ENCODE measurements around the gene FOLR3.
"Not testable (repeated sequence)": the region's sequence is repeated elsewhere in the genome, so short reads cannot be mapped to it uniquely, and the experiment has no call there.

FOLR3 gene

DNA sequence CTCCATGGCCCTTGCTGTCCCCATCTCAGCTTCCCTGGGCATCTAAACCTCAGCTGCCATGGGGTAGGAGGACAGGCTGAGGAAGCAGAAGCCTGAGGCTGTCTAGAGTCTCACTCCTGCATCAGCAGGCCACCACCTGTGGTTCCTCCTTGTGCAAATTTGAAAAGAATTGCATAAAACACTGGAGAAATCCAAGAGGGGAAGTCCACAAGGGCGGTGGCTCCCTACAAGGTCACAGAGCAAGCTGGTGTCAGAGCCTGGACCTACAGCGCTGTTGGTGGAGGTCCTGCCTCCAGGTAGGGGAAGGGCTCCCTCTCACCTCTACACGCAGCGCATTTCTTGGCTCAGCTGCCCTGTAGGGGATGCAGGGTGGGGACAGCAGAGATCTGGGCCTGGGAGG, at the start of gene FOLR3:
Gene FOLR3, plus strand, starts transcription at position 253 of the 400 bp plus-strand sequence. CDS start 228 bp downstream, outside the sequence.
- not testable (repeated sequence) for H3K9ac ChIP-seq (ENCODE audit: insufficient read length, low read depth); H3K4me1 ChIP-seq (ENCODE audit: insufficient read depth, insufficient read length); H3K36me3 ChIP-seq (ENCODE audit: insufficient read depth, insufficient read length, low read length); DNase-seq (ENCODE audit: low read depth, low spot score); H3K9me3 ChIP-seq (ENCODE audit: insufficient read depth, low read length); H3K27me3 ChIP-seq (ENCODE audit: insufficient read depth, insufficient read length); H3K4me3 ChIP-seq (ENCODE audit: insufficient read length, low read depth)

DNA sequence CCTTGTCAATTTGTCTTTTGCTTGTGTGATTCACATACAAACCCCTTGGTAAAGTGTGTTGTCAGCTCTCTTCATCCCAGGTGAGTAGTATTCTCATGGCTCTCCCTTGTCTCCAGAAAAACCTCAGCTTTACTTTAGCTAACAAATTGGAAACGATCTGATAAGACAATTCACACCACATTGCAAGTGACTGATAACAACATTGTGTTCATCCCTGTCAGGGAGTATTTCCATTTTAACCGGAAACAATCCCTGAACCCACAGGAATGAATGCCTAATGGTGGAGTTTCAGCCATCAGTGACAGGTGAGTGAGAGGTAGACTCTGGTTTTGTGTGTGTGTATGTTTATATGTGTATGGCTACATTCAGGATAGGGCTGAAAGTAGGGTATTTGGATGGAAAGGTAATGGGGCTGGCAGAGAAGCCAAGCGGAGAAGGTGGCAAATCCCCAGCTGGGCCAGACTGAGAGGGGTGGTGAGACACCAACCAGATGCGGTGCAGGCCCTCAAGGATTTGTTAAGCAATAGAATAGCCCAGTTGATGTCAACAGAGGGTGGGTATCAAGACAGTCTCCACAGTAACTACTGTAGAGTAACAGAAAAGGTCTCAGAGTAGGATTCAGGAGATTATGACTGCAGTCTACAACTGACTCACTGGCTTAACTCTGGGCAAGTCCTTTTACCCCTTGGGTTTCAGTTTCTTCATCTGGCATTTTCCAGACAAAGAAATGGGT, 47.3 kb upstream of the FOLR3 start:
- no peak overlapping the region for H3K9ac ChIP-seq (ENCODE audit: insufficient read length, low read depth)
- H3K9me3 ChIP-seq (ENCODE audit: insufficient read depth, low read length), result no peaks in the 10 kb centered on the region
- DNase-seq (ENCODE audit: low read depth, low spot score), result no peak
- H3K27me3 ChIP-seq (ENCODE audit: insufficient read depth, insufficient read length), result no peaks in the 10 kb centered on the region
- TF ChIP-seq YY1 (IDR thresholded peaks at IDR 0.05; ENCODE audit: insufficient read depth, insufficient read length), result no peak
- no peak for TF ChIP-seq SUZ12 (IDR thresholded peaks at IDR 0.05; ENCODE audit: extremely low read depth, insufficient read depth, insufficient read length)
- TF ChIP-seq ZNF274 (IDR thresholded peaks at IDR 0.05; ENCODE audit: low read depth, low read length), result no peak
- peaks cover 3% of the 10 kb centered on the region for H3K4me1 ChIP-seq (ENCODE audit: insufficient read depth, insufficient read length)
- H3K36me3 ChIP-seq (ENCODE audit: insufficient read depth, insufficient read length, low read length), result peaks cover 37% of the 10 kb centered on the region
- H3K4me3 ChIP-seq (ENCODE audit: insufficient read length, low read depth), result no peak overlapping the region

DNA sequence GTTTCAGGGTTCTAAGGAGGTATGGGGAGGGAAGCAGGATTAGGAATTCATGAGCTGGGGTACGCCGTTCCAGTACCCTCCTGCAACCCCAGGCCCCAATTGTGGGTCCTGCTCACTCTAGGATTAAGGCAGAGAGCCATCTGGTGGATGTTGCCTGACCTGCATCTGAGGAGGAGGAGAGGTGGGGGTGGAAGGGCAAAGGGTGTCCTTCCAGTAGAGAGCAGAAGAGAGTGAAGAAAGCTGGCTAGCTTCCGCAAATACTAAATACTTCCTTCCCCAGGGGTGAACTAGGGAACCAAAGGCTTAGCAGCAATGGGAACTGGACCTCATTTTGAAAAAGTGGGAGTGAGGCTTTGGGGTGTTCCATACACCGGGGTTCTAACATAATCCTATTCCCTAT, 44.2 kb upstream of the FOLR3 start:
- Histone ChIP-seq H3K9me3 (ENCODE audit: insufficient read depth, low read length) (no peaks in the 10 kb centered on the region), H3K36me3 (ENCODE audit: insufficient read depth, insufficient read length, low read length) (peaks cover 53% of the 10 kb centered on the region), H3K4me3 (ENCODE audit: insufficient read length, low read depth) (no peak overlapping the region), H3K27me3 (ENCODE audit: insufficient read depth, insufficient read length) (no peaks in the 10 kb centered on the region), H3K9ac (ENCODE audit: insufficient read length, low read depth) (no peak overlapping the region), H3K4me1 (ENCODE audit: insufficient read depth, insufficient read length) (peaks cover 3% of the 10 kb centered on the region)
- DNase-seq (ENCODE audit: low read depth, low spot score), result peak; percentile 63
- no peak for TF ChIP-seq YY1 (IDR thresholded peaks at IDR 0.05; ENCODE audit: insufficient read depth, insufficient read length)
- TF ChIP-seq ZNF274 (IDR thresholded peaks at IDR 0.05; ENCODE audit: low read depth, low read length), result no peak
- no peak for TF ChIP-seq SUZ12 (IDR thresholded peaks at IDR 0.05; ENCODE audit: extremely low read depth, insufficient read depth, insufficient read length)

DNA sequence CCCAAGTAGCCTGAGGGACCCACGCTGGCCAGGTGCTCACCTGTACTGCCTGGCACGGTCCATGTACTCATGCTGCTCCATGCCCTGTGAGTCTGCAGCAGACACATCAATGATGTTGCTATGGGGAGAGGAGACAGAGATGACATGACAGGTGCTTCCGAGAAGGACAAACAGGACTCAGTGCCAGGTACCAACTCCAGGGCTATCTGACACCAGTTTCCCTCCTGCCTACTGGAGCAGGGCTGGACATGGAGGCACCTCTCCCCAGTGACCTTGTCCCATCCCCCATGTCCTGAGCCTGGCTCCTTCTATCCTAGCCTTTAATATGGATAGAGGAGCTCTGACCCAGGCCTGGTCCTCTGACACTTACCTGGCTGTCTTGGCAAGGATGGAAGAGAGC, 36.8 kb upstream of the FOLR3 start:
- no peak for TF ChIP-seq ZNF274 (IDR thresholded peaks at IDR 0.05; ENCODE audit: low read depth, low read length)
- no peak for TF ChIP-seq SUZ12 (IDR thresholded peaks at IDR 0.05; ENCODE audit: extremely low read depth, insufficient read depth, insufficient read length)
- TF ChIP-seq YY1 (IDR thresholded peaks at IDR 0.05; ENCODE audit: insufficient read depth, insufficient read length), result no peak
- H3K36me3 ChIP-seq (ENCODE audit: insufficient read depth, insufficient read length, low read length), result peaks cover 72% of the 10 kb centered on the region

DNA sequence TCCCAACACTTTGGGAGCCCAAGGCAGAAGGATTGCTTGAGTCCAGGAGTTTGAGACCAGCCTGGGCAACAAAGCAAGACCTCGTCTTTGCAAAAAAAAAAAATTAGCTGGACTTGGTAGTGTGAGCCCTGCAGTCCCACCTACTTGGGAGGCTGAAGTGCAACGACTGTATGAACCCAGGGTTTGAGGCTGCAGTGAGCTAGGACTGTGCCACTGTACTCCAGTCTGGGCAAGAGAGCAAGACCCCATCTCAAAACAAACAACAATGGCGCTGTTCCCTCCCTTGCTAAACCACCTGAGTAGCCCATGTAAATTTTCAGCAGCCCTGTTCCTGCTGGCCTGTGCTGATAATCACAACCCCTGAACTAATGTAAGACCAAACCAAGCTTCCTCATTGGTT, 35.5 kb upstream of the FOLR3 start:
- Histone ChIP-seq H3K4me1 (ENCODE audit: insufficient read depth, insufficient read length) (no peaks in the 10 kb centered on the region), H3K36me3 (ENCODE audit: insufficient read depth, insufficient read length, low read length) (peaks cover 64% of the 10 kb centered on the region), H3K9me3 (ENCODE audit: insufficient read depth, low read length) (no peaks in the 10 kb centered on the region), H3K27me3 (ENCODE audit: insufficient read depth, insufficient read length) (no peaks in the 10 kb centered on the region), H3K4me3 (ENCODE audit: insufficient read length, low read depth) (no peak overlapping the region), H3K9ac (ENCODE audit: insufficient read length, low read depth) (no peak overlapping the region)
- TF ChIP-seq ZNF274 (IDR thresholded peaks at IDR 0.05; ENCODE audit: low read depth, low read length) (no peak), SUZ12 (IDR thresholded peaks at IDR 0.05; ENCODE audit: extremely low read depth, insufficient read depth, insufficient read length) (no peak), YY1 (IDR thresholded peaks at IDR 0.05; ENCODE audit: insufficient read depth, insufficient read length) (no peak)
- DNase-seq (ENCODE audit: low read depth, low spot score), result no peak

More for the DNA sequence above, 36.8 kb upstream of the FOLR3 start:
- H3K4me1 ChIP-seq (ENCODE audit: insufficient read depth, insufficient read length), result no peaks in the 10 kb centered on the region
- DNase-seq (ENCODE audit: low read depth, low spot score), result no peak
- H3K27me3 ChIP-seq (ENCODE audit: insufficient read depth, insufficient read length), result no peaks in the 10 kb centered on the region
- H3K9ac ChIP-seq (ENCODE audit: insufficient read length, low read depth), result no peak overlapping the region
- no peak overlapping the region for H3K4me3 ChIP-seq (ENCODE audit: insufficient read length, low read depth)
- H3K9me3 ChIP-seq (ENCODE audit: insufficient read depth, low read length), result no peaks in the 10 kb centered on the region

DNA sequence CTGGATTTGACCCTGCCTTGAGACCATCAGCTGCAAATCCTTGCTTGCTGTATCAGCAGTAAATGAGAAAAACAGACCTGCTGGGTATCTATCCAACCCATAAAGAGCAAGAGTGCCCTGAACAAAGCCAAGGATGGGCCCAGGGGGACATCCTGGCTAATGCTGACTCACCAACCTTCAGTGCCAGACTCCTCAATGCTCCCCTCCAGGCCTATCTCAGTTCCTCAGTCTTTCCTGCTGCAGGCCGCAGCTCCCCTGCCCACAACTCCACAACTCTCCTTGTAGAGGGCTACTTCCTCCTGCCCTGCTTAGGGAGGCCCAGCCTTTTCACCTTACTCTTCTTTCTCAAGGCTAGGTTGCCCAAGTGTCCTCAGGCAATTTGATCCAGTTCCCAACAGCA, 35.1 kb upstream of the FOLR3 start:
- Histone ChIP-seq H3K9ac (ENCODE audit: insufficient read length, low read depth) (no peak overlapping the region), H3K4me1 (ENCODE audit: insufficient read depth, insufficient read length) (no peaks in the 10 kb centered on the region), H3K4me3 (ENCODE audit: insufficient read length, low read depth) (no peak overlapping the region), H3K36me3 (ENCODE audit: insufficient read depth, insufficient read length, low read length) (peaks cover 59% of the 10 kb centered on the region), H3K27me3 (ENCODE audit: insufficient read depth, insufficient read length) (no peaks in the 10 kb centered on the region), H3K9me3 (ENCODE audit: insufficient read depth, low read length) (no peaks in the 10 kb centered on the region)
- no peak for DNase-seq (ENCODE audit: low read depth, low spot score)
- TF ChIP-seq YY1 (IDR thresholded peaks at IDR 0.05; ENCODE audit: insufficient read depth, insufficient read length) (no peak), SUZ12 (IDR thresholded peaks at IDR 0.05; ENCODE audit: extremely low read depth, insufficient read depth, insufficient read length) (no peak), ZNF274 (IDR thresholded peaks at IDR 0.05; ENCODE audit: low read depth, low read length) (no peak)

DNA sequence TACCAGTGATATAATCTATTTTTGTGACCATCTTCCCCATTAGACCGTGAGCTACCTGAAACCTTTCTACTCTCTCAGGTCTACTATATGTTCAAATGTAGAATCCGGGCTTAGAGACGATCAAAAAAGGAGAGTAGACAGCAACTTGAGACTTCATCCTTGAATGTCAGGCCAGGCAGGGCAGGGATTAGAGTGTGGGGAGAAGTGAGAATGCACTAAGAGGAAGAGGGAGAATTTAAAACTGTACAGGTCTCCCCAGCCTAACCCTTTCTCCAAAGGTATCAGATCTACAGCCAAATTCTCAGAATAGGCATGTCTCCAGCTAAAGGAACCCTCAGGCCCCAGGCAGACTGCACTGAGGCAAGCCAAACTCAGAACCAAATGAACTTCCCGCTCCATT, 33.4 kb upstream of the FOLR3 start:
- TF ChIP-seq YY1 (IDR thresholded peaks at IDR 0.05; ENCODE audit: insufficient read depth, insufficient read length) (no peak), SUZ12 (IDR thresholded peaks at IDR 0.05; ENCODE audit: extremely low read depth, insufficient read depth, insufficient read length) (no peak), ZNF274 (IDR thresholded peaks at IDR 0.05; ENCODE audit: low read depth, low read length) (no peak)
- no peak for DNase-seq (ENCODE audit: low read depth, low spot score)
- Histone ChIP-seq H3K27me3 (ENCODE audit: insufficient read depth, insufficient read length) (no peaks in the 10 kb centered on the region), H3K9me3 (ENCODE audit: insufficient read depth, low read length) (no peaks in the 10 kb centered on the region), H3K4me1 (ENCODE audit: insufficient read depth, insufficient read length) (no peaks in the 10 kb centered on the region), H3K36me3 (ENCODE audit: insufficient read depth, insufficient read length, low read length) (peaks cover 53% of the 10 kb centered on the region), H3K9ac (ENCODE audit: insufficient read length, low read depth) (peak overlapping the region; percentile 95), H3K4me3 (ENCODE audit: insufficient read length, low read depth) (peak overlapping the region; percentile 69)

All from NT2/D1 (cell line).